ENCODE data around the gene MINDY4.

MINDY4 gene

DNA sequence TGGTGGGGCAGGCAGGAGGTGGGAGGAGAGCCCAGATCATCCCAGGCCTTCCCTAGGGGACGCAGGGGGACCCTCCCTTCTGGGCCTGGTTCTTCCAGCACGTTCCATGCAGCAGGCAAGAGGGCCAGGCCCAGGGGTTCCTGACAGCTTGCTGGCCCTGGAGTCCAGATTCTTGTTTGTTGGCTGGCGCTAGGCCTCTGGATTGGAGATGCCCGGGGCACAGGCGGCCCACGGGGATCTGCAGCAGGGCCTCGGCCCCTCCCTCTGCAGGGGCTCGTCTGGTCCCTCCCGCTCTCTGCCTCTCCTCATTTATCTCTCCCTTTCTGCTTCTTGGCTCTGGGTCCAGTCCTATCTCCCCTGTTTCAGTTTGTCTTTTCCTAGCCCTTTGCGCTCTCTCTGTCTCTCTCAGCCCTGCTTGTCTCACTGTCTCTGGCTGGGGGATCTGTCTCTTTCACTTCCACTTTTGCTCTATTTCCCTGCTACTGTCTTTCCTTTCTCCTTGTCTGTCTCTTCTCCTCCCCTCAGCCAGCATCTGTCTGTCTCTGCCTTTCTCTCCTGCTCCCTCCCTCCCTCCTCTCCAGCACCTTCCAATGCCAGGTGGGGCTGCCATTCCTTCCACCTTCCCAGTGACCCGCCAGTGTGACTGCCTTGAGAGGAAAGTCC is 139.3 kb downstream of the MINDY4 start:
- DNase-seq, result no peak
- TF ChIP-seq, protein P1, sequence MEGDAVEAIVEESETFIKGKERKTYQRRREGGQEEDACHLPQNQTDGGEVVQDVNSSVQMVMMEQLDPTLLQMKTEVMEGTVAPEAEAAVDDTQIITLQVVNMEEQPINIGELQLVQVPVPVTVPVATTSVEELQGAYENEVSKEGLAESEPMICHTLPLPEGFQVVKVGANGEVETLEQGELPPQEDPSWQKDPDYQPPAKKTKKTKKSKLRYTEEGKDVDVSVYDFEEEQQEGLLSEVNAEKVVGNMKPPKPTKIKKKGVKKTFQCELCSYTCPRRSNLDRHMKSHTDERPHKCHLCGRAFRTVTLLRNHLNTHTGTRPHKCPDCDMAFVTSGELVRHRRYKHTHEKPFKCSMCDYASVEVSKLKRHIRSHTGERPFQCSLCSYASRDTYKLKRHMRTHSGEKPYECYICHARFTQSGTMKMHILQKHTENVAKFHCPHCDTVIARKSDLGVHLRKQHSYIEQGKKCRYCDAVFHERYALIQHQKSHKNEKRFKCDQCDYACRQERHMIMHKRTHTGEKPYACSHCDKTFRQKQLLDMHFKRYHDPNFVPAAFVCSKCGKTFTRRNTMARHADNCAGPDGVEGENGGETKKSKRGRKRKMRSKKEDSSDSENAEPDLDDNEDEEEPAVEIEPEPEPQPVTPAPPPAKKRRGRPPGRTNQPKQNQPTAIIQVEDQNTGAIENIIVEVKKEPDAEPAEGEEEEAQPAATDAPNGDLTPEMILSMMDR (IDR thresholded peaks at IDR 0.05; ENCODE audit: low read depth, low read length, missing control alignments), result no peak
- Histone ChIP-seq H3K36me3 (replicated peaks) (no peaks in the 10 kb centered on the region), H3K4me3 (ENCODE audit: low read depth, low read length) (no peak overlapping the region), H3K27ac (no peak overlapping the region), H3K27me3 (replicated peaks) (no peaks in the 10 kb centered on the region)
- in situ Hi-C loops (cut with HindIII; ENCODE audit: low pct_ligation_motif_present, low sequenced_read_pairs), result no loop called here

DNA sequence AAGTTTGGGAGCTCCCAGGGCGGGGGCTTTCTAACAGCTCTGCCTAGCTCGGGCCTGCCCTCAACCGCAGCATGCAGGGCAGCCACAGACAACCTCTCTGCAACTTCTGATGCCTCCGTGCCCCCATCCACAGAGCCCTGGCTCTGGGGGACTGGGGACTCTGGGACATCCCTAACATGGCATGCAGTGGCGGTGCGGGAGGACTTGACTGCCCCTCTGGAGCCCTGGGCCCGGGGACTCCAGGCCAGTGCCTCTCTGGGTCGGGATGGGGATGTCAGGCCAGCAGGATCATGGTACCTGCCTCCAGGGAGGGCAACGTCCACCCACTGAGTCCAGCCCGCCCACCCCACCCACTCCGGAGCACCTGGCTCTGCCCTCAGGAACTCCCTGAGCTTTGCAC is 139.9 kb downstream of the MINDY4 start:
- no peak overlapping the region for H3K4me3 ChIP-seq (ENCODE audit: low read depth, low read length)
- in situ Hi-C loops (cut with HindIII; ENCODE audit: low pct_ligation_motif_present, low sequenced_read_pairs), result no loop called here
- H3K36me3 ChIP-seq (replicated peaks), result no peaks in the 10 kb centered on the region
- TF ChIP-seq, protein P1 (IDR thresholded peaks at IDR 0.05; ENCODE audit: low read depth, low read length, missing control alignments), result no peak
- no peaks in the 10 kb centered on the region for H3K27me3 ChIP-seq (replicated peaks)
- DNase-seq, result no peak
- no peak overlapping the region for H3K27ac ChIP-seq

DNA sequence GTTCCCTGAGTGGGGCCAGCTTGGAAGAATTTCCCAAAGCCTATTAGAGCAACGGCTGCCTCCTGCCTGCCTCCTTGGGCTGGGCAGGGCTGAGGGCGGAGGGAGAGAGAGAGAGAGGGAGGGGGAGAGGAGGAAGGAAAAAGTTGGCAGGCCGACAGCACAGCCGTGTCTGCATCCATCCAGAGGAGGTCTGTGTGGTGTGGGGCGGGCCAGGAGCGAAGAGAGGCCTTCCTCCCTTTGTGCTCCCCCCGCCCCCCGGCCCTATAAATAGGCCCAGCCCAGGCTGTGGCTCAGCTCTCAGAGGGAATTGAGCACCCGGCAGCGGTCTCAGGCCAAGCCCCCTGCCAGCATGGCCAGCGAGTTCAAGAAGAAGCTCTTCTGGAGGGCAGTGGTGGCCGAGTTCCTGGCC is 140.3 kb downstream of the MINDY4 start, which contains the start of gene AQP1:
Gene AQP1 (plus strand): TSS at position 293 of the 409 bp plus-strand sequence. CDS start 57 bp downstream, at position 350.
- Histone ChIP-seq H3K27me3 (replicated peaks) (no peaks in the 10 kb centered on the region), H3K27ac (no peak within 1 kb of the TSS), H3K4me3 (ENCODE audit: low read depth, low read length) (no peak within 1 kb of the TSS), H3K36me3 (replicated peaks) (no peaks in the 10 kb centered on the region)
- in situ Hi-C loops (cut with HindIII; ENCODE audit: low pct_ligation_motif_present, low sequenced_read_pairs), result no loop called here
- TF ChIP-seq, protein P1 (IDR thresholded peaks at IDR 0.05; ENCODE audit: low read depth, low read length, missing control alignments), result no peak
- no peak for DNase-seq

DNA sequence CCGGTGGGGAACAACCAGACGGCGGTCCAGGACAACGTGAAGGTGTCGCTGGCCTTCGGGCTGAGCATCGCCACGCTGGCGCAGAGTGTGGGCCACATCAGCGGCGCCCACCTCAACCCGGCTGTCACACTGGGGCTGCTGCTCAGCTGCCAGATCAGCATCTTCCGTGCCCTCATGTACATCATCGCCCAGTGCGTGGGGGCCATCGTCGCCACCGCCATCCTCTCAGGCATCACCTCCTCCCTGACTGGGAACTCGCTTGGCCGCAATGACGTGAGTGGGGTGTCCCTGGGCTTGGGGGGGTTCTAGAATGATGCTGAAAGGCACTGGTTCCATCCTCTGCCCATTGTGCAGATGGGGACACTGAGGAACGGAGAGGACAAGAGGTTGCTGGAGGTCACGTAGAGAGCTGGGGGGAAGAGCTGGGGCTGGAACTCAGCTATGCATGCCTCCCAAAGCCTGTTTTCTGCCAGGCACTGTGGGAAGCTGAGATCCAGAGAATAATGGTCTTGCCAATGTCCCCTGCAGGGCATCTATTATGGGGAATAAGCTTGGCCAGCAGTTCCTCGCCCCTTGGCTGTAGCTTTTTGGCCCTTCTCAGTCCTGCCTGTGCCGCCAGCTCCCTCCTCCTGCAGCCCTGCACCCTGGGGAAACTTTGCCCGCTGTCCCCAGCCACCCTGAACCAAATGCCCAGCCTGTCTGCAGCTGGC is 141.0 kb downstream of the MINDY4 start:
- no peak for DNase-seq
- TF ChIP-seq, protein P1 (IDR thresholded peaks at IDR 0.05; ENCODE audit: low read depth, low read length, missing control alignments), result no peak
- Histone ChIP-seq H3K36me3 (replicated peaks) (no peaks in the 10 kb centered on the region), H3K4me3 (ENCODE audit: low read depth, low read length) (no peak overlapping the region), H3K27ac (no peak overlapping the region), H3K27me3 (replicated peaks) (no peaks in the 10 kb centered on the region)
- in situ Hi-C loops (cut with HindIII; ENCODE audit: low pct_ligation_motif_present, low sequenced_read_pairs), result no loop called here

DNA sequence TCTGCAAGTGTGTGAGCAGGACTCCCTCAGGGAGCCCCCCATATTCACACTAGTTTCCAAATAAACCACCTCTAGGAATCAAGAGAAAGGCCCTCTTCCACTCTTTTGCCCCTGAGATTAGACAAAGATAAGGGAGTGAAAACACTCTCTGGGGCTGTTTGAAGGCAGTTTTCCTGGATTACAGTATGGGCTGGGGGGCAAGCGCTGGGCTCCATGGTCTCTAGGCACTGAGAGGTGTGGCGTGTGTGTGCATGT is 141.4 kb downstream of the MINDY4 start:
- Histone ChIP-seq H3K4me3 (ENCODE audit: low read depth, low read length) (no peak overlapping the region), H3K27ac (no peak overlapping the region), H3K36me3 (replicated peaks) (no peaks in the 10 kb centered on the region), H3K27me3 (replicated peaks) (no peaks in the 10 kb centered on the region)
- in situ Hi-C loops (cut with HindIII; ENCODE audit: low pct_ligation_motif_present, low sequenced_read_pairs), result no loop called here
- TF ChIP-seq, protein P1 (IDR thresholded peaks at IDR 0.05; ENCODE audit: low read depth, low read length, missing control alignments), result no peak
- no peak for DNase-seq
